ENCODE results near the gene DCHS2.

DNA sequence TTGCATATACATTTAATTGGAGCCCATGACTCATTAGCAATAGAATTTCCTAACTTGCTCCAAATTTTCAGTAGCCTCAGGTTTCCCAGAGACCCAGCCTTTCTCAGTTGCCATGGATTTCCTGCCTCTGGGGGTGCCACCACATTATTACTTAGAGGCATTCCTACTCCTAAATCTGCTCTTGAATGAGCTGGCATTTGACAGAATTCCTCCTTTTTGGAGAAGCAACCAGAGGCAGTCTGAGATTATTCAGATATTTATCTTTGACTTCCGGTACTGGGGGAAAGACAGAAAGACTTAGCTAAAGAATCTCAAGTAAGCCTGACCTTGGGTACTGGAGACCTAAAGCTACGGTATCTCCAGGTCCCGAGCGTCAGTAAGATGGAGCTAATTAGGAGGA, 76.3 kb downstream of the DCHS2 start:
- TF ChIP-seq, protein P1, sequence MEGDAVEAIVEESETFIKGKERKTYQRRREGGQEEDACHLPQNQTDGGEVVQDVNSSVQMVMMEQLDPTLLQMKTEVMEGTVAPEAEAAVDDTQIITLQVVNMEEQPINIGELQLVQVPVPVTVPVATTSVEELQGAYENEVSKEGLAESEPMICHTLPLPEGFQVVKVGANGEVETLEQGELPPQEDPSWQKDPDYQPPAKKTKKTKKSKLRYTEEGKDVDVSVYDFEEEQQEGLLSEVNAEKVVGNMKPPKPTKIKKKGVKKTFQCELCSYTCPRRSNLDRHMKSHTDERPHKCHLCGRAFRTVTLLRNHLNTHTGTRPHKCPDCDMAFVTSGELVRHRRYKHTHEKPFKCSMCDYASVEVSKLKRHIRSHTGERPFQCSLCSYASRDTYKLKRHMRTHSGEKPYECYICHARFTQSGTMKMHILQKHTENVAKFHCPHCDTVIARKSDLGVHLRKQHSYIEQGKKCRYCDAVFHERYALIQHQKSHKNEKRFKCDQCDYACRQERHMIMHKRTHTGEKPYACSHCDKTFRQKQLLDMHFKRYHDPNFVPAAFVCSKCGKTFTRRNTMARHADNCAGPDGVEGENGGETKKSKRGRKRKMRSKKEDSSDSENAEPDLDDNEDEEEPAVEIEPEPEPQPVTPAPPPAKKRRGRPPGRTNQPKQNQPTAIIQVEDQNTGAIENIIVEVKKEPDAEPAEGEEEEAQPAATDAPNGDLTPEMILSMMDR (IDR thresholded peaks at IDR 0.05), result no peak
- no peak for TF ChIP-seq POLR2A (IDR thresholded peaks at IDR 0.05)
